ENCODE results near the gene ELL3. TPM values are rescaled to one million over a fixed set of nuclear protein-coding genes. Genes with fewer than 3 reads are reported as not detected.
"Not testable (repeated sequence)": the region's sequence is repeated elsewhere in the genome, so short reads cannot be mapped to it uniquely, and the experiment has no call there.

The ELL3 gene, protein sequence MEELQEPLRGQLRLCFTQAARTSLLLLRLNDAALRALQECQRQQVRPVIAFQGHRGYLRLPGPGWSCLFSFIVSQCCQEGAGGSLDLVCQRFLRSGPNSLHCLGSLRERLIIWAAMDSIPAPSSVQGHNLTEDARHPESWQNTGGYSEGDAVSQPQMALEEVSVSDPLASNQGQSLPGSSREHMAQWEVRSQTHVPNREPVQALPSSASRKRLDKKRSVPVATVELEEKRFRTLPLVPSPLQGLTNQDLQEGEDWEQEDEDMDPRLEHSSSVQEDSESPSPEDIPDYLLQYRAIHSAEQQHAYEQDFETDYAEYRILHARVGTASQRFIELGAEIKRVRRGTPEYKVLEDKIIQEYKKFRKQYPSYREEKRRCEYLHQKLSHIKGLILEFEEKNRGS
- polyA plus RNA-seq (2013, experiment 1 of 2) = 1.1 TPM
- 0.82 TPM for polyA plus RNA-seq (2013, experiment 2 of 2)

DNA sequence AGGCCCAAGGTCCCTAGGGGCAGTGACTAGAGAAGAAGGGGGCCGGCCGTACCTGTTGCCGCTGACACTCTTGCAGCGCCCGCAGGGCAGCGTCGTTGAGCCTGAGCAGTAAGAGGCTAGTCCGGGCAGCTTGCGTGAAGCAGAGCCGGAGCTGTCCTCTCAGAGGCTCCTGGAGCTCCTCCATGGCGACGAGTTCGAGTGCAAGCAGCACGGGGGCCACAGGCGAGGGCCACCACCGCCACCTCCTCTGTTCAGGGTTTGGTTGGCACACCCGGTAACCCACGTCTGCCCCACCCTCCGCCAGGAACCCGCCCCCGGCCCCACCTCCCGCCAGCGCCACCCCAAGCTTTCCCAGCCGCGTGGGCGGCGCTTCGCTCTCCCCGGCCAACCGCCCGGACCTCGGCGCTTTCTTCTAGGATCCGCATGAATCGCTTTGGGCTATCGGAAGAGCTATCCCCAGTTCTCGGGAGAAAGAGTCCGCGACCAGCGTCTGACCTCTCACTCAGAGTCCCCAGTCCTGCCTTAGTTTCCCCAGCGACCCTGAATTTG is at the start of gene ELL3:
Gene ELL3 (minus strand): TSS at position 249 of the 549 bp plus-strand sequence. CDS start 65 bp downstream, at position 184.
- H3K4me2 ChIP-seq (ENCODE audit: insufficient read depth, low read length, poor library complexity, severe bottlenecking) = peak within 1 kb of the TSS; percentile 94
- no peak within 1 kb of the TSS for H2BK12ac ChIP-seq (ENCODE audit: low read length)
- H3K9ac ChIP-seq (ENCODE audit: low read depth, low read length, poor library complexity) = peak within 1 kb of the TSS; percentile 89
- H4K91ac ChIP-seq (ENCODE audit: low read depth, low read length, poor library complexity) = no peak within 1 kb of the TSS
- peaks cover 0 to 7% of the 10 kb centered on the region in 2 donors for H3K4me1 ChIP-seq (ENCODE audit: control insufficient read depth in 2 of 2, insufficient read depth in 1 of 2, low read depth in 1 of 2, low read length in 2 of 2)
- peak within 1 kb of the TSS; percentile 90 for H2BK15ac ChIP-seq (ENCODE audit: low read length)
- H3K36me3 ChIP-seq (replicated peaks in 1 of 2; ENCODE audit: control insufficient read depth in 2 of 2, insufficient read depth in 2 of 2, low read length in 2 of 2) = peaks cover 5 to 36% of the 10 kb centered on the region in 2 donors
- H3K79me1 ChIP-seq (ENCODE audit: low read depth, low read length) = no peaks in the 10 kb centered on the region
- H3K14ac ChIP-seq (ENCODE audit: low read length) = peak within 1 kb of the TSS; percentile 43
- no peaks in the 10 kb centered on the region for H3K9me3 ChIP-seq (replicated peaks in 1 of 2; ENCODE audit: control insufficient read depth in 2 of 2, insufficient read depth in 1 of 2, low read depth in 1 of 2, low read length in 2 of 2)
- H3K4ac ChIP-seq (ENCODE audit: low read length) = peak within 1 kb of the TSS; percentile 29
- peak; percentile 31 for DNase-seq (ENCODE audit: low spot score)
- no peak within 1 kb of the TSS for H3K27ac ChIP-seq (replicated peaks; ENCODE audit: low read length)
- H2AFZ ChIP-seq (ENCODE audit: low read length) = no peak within 1 kb of the TSS
- H4K8ac ChIP-seq (ENCODE audit: low read depth, low read length) = peak within 1 kb of the TSS; percentile 45
- H2BK5ac ChIP-seq (ENCODE audit: low read length) = peak within 1 kb of the TSS; percentile 35
- H2BK120ac ChIP-seq (ENCODE audit: low read depth, low read length) = peak within 1 kb of the TSS; percentile 77
- H3K18ac ChIP-seq (ENCODE audit: low read length) = peak within 1 kb of the TSS; percentile 89
- WGBS, 2 donors (ENCODE audit: extremely low coverage in 2 of 2, insufficient read length in 2 of 2, insufficient replicate concordance in 1 of 2) = no CpG with 5 or more reads among the region's 41 CpGs
- H3K4me3 ChIP-seq (ENCODE audit: low read length in 2 of 2) = peak within 1 kb of the TSS in 1 of 2 donors; percentile 84
- H2AK5ac ChIP-seq (ENCODE audit: low read depth, low read length) = peak within 1 kb of the TSS; percentile 68
- peaks cover 0 to 10% (median 2%) of the 10 kb centered on the region in 3 experiments for H3K27me3 ChIP-seq (ENCODE audit: control insufficient read depth in 3 of 3, insufficient read depth in 3 of 3, low read depth in 1 of 3, low read length in 3 of 3)
- H3K23ac ChIP-seq (ENCODE audit: low read depth, low read length, poor library complexity) = peak within 1 kb of the TSS; percentile 44

DNA sequence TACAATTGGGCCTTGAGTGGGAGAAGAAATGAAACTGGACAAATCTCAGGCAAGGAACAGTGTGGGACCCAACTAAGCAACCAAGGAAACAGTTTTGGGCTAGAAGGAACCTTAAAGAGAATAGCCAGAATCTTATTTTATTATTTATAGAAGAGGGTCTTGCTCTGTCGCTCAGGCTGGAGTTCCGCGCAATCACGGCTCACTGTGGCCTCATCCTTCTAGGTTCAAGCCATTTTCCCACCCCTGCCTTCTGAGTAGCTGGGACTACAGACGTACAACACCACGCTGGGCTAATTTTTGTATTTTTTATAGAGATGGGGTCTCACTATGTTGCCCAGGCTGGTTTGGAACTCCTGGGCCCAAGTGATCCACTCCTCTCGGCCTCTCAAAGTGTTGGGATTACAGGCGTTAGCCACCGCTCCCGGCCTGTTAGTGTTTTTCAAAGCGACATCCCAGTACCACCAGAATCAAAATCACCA is 49.3 kb upstream of the ELL3 start:
- Histone ChIP-seq H3K79me1 (ENCODE audit: low read depth, low read length) (no peaks in the 10 kb centered on the region), H3K4me2 (ENCODE audit: insufficient read depth, low read length, poor library complexity, severe bottlenecking) (no peak overlapping the region), H3K14ac (ENCODE audit: low read length) (no peak overlapping the region), H3K18ac (ENCODE audit: low read length) (no peak overlapping the region), H2AFZ (ENCODE audit: low read length) (peak overlapping the region; percentile 97), H4K91ac (ENCODE audit: low read depth, low read length, poor library complexity) (no peak overlapping the region), H3K23ac (ENCODE audit: low read depth, low read length, poor library complexity) (no peak overlapping the region), H3K36me3 (replicated peaks in 1 of 2; ENCODE audit: control insufficient read depth in 2 of 2, insufficient read depth in 2 of 2, low read length in 2 of 2) (peaks cover 5 to 43% of the 10 kb centered on the region in 2 donors), H3K9me3 (replicated peaks in 1 of 2; ENCODE audit: control insufficient read depth in 2 of 2, insufficient read depth in 1 of 2, low read depth in 1 of 2, low read length in 2 of 2) (no peaks in the 10 kb centered on the region), H2BK5ac (ENCODE audit: low read length) (no peak overlapping the region), H2BK15ac (ENCODE audit: low read length) (no peak overlapping the region), H3K4ac (ENCODE audit: low read length) (no peak overlapping the region), H3K27ac (replicated peaks; ENCODE audit: low read length) (no peak overlapping the region), H2AK5ac (ENCODE audit: low read depth, low read length) (no peak overlapping the region), H3K4me1 (ENCODE audit: control insufficient read depth in 2 of 2, insufficient read depth in 1 of 2, low read depth in 1 of 2, low read length in 2 of 2) (peaks cover 3 to 4% of the 10 kb centered on the region in 2 donors), H2BK120ac (ENCODE audit: low read depth, low read length) (no peak overlapping the region), H4K8ac (ENCODE audit: low read depth, low read length) (no peak overlapping the region), H3K9ac (ENCODE audit: low read depth, low read length, poor library complexity) (no peak overlapping the region), H3K4me3 (ENCODE audit: low read length in 2 of 2) (peak overlapping the region in 1 of 2 donors; percentile 76), H3K27me3 (ENCODE audit: control insufficient read depth in 3 of 3, insufficient read depth in 3 of 3, low read depth in 1 of 3, low read length in 3 of 3) (no peaks in the 10 kb centered on the region), H2BK12ac (ENCODE audit: low read length) (no peak overlapping the region)
- WGBS, 2 donors (ENCODE audit: extremely low coverage in 2 of 2, insufficient read length in 2 of 2, insufficient replicate concordance in 1 of 2) = no CpG with 5 or more reads among the region's 11 CpGs
- DNase-seq (ENCODE audit: low spot score) = no peak

DNA sequence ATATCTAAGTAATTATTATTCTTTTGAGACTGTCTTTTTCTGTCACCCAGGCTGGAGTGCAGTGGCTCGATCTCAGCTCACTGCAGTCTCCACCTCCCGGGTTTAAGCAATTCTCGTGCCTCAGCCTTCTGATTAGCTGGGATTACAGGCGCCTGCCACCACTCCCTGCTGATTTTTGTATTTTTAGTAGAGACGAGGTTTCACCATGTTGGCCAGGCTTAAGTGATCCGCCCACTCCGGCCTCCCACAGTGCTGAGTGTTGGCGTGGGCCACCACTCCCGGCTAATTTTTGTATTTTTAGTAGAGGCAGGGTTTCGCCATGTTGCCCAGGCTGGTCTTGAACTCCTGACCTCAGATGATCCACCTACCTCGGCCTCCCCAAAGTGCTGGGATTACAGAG is 48.5 kb upstream of the ELL3 start:
- H3K79me1 ChIP-seq (ENCODE audit: low read depth, low read length); H3K27ac ChIP-seq (replicated peaks; ENCODE audit: low read length); H3K18ac ChIP-seq (ENCODE audit: low read length); H3K9me3 ChIP-seq (replicated peaks in 1 of 2; ENCODE audit: control insufficient read depth in 2 of 2, insufficient read depth in 1 of 2, low read depth in 1 of 2, low read length in 2 of 2); H3K27me3 ChIP-seq (ENCODE audit: control insufficient read depth in 3 of 3, insufficient read depth in 3 of 3, low read depth in 1 of 3, low read length in 3 of 3); H2BK15ac ChIP-seq (ENCODE audit: low read length); H2BK12ac ChIP-seq (ENCODE audit: low read length); H3K4me2 ChIP-seq (ENCODE audit: insufficient read depth, low read length, poor library complexity, severe bottlenecking); H3K4me3 ChIP-seq (ENCODE audit: low read length in 2 of 2); H3K4ac ChIP-seq (ENCODE audit: low read length); H2BK120ac ChIP-seq (ENCODE audit: low read depth, low read length); H3K23ac ChIP-seq (ENCODE audit: low read depth, low read length, poor library complexity); DNase-seq (ENCODE audit: low spot score); H4K8ac ChIP-seq (ENCODE audit: low read depth, low read length); H3K4me1 ChIP-seq (ENCODE audit: control insufficient read depth in 2 of 2, insufficient read depth in 1 of 2, low read depth in 1 of 2, low read length in 2 of 2); H2BK5ac ChIP-seq (ENCODE audit: low read length); H2AK5ac ChIP-seq (ENCODE audit: low read depth, low read length); H4K91ac ChIP-seq (ENCODE audit: low read depth, low read length, poor library complexity); H3K9ac ChIP-seq (ENCODE audit: low read depth, low read length, poor library complexity); H3K14ac ChIP-seq (ENCODE audit: low read length): not testable (repeated sequence)
- peaks cover 5 to 44% of the 10 kb centered on the region in 2 donors for H3K36me3 ChIP-seq (replicated peaks in 1 of 2; ENCODE audit: control insufficient read depth in 2 of 2, insufficient read depth in 2 of 2, low read length in 2 of 2)
- peak overlapping the region; percentile 86 for H2AFZ ChIP-seq (ENCODE audit: low read length)
- no CpG with 5 or more reads among the region's 11 CpGs for WGBS, 2 donors (ENCODE audit: extremely low coverage in 2 of 2, insufficient read length in 2 of 2, insufficient replicate concordance in 1 of 2)

Data from neuronal stem cell (in vitro differentiated cells).